HG03342 (cell line): ENCODE data around the gene ALG10B.

Source experiments
- ATAC-seq: cut with Tn5 transposase; IDR thresholded peaks from one replicate; pipeline ENCODE4 v1.9.1; 2021; ENCODE audit warnings: mild to moderate bottlenecking, moderate library complexity; ENCODE audit not compliant: unreplicated experiment

Gene ALG10B

GRCh38 chr12:38373784-38374183 is 57.2 kb downstream of the ALG10B start:
- ATAC-seq: no peak

DNA sequence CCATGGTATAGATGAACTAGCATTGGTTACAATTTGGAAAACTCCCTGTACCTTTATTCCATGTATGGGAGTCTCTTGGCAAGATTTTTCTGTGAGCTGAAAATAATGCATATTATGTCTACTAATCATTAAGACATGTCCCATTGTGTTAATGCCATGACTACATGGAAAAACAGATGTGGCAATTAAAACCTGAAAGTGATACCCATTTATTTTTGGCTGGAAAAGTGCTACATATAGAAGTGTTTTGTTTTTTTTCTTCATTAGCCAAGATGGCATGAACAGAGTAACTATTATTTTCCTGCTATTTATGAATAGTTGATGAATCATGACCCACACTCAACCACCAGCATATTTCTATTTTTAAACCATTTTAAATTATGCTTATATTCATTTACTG is 58.2 kb downstream of the ALG10B start:
- no peak for ATAC-seq
